ENCODE results near the gene ZNF568. TPM values are rescaled to one million over a fixed set of nuclear protein-coding genes. Genes with fewer than 3 reads are reported as not detected.
A peak's percentile ranks its signal among the peaks of the same experiment; 100 is the strongest.

ZNF568 gene
- 2.0 TPM for polyA plus RNA-seq (2012; ENCODE audit: low read depth, missing spikeins)

GRCh38 chr19:36915992-36916830, at the start of gene ZNF568, which contains the start of gene ZNF829:
TSS of gene ZNF568 (plus strand) at chr19:36916332. CDS start at chr19:36922771, 6,439 bp downstream.
TSS of gene ZNF829 (minus strand) at chr19:36916291. CDS start at chr19:36915167, 1,124 bp downstream.
- FAIRE-seq (peak; percentile 97), DNase-seq (ENCODE audit: insufficient read length, low spot score) (peak; percentile 70)
- TF ChIP-seq POLR2AphosphoS5 (IDR thresholded peaks at IDR 0.05; ENCODE audit: low read depth, low read length), result peak; percentile 68
- TF ChIP-seq PAX5 (IDR thresholded peaks at IDR 0.05; ENCODE audit: insufficient read depth, low read length, severe bottlenecking), result no peak
- TF ChIP-seq POU2F2 (IDR thresholded peaks at IDR 0.05; ENCODE audit: low read depth, low read length), result 0 out of 2 replicates have a peak, but pooled peaks have one; percentile 17
- TF ChIP-seq POLR2A (IDR thresholded peaks at IDR 0.05; ENCODE audit: low read depth, low read length), result peak; percentile 66

GRCh38 chr19:36876993-36877938, 38.9 kb upstream of the ZNF568 start:
- DNase-seq (ENCODE audit: insufficient read length, low spot score), result no peak
- no peak for TF ChIP-seq PAX5 (IDR thresholded peaks at IDR 0.05; ENCODE audit: insufficient read depth, low read length, severe bottlenecking)
- no peak for TF ChIP-seq POLR2A (IDR thresholded peaks at IDR 0.05; ENCODE audit: low read depth, low read length)
- no peak for TF ChIP-seq TAF1 (IDR thresholded peaks at IDR 0.05; ENCODE audit: low read depth, low read length)
- no peak for TF ChIP-seq POU2F2 (IDR thresholded peaks at IDR 0.05; ENCODE audit: low read depth, low read length)
- FAIRE-seq, result no peak

- FAIRE-seq (no peak), DNase-seq (ENCODE audit: insufficient read length, low spot score) (no peak)
- TF ChIP-seq POLR2AphosphoS5 (IDR thresholded peaks at IDR 0.05; ENCODE audit: low read depth, low read length) (no peak), TAF1 (IDR thresholded peaks at IDR 0.05; ENCODE audit: low read depth, low read length) (no peak), PAX5 (IDR thresholded peaks at IDR 0.05; ENCODE audit: insufficient read depth, low read length, severe bottlenecking) (no peak), SPI1 (IDR thresholded peaks at IDR 0.05; ENCODE audit: low read depth, low read length) (no peak), POU2F2 (IDR thresholded peaks at IDR 0.05; ENCODE audit: low read depth, low read length) (no peak), POLR2A (IDR thresholded peaks at IDR 0.05; ENCODE audit: low read depth, low read length) (no peak)
Observed at GRCh38 chr19:36891768-36892357, 24.3 kb upstream of the ZNF568 start.

GRCh38 chr19:36894849-36895383, 21.2 kb upstream of the ZNF568 start:
- no peak for FAIRE-seq

GRCh38 chr19:36898422-36898821, 17.7 kb upstream of the ZNF568 start:
- FAIRE-seq (no peak), DNase-seq (ENCODE audit: insufficient read length, low spot score) (no peak)
- TF ChIP-seq POLR2A (IDR thresholded peaks at IDR 0.05; ENCODE audit: low read depth, low read length) (no peak), PAX5 (IDR thresholded peaks at IDR 0.05; ENCODE audit: insufficient read depth, low read length, severe bottlenecking) (no peak), SPI1 (IDR thresholded peaks at IDR 0.05; ENCODE audit: low read depth, low read length) (no peak), POU2F2 (IDR thresholded peaks at IDR 0.05; ENCODE audit: low read depth, low read length) (no peak), POLR2AphosphoS5 (IDR thresholded peaks at IDR 0.05; ENCODE audit: low read depth, low read length) (no peak), TAF1 (IDR thresholded peaks at IDR 0.05; ENCODE audit: low read depth, low read length) (no peak)

More at GRCh38 chr19:36894849-36895383, 21.2 kb upstream of the ZNF568 start:
- DNase-seq (ENCODE audit: insufficient read length, low spot score), result no peak
- no peak for TF ChIP-seq PAX5 (IDR thresholded peaks at IDR 0.05; ENCODE audit: insufficient read depth, low read length, severe bottlenecking)
- TF ChIP-seq POLR2AphosphoS5 (IDR thresholded peaks at IDR 0.05; ENCODE audit: low read depth, low read length), result no peak
- no peak for TF ChIP-seq TAF1 (IDR thresholded peaks at IDR 0.05; ENCODE audit: low read depth, low read length)
- TF ChIP-seq SPI1 (IDR thresholded peaks at IDR 0.05; ENCODE audit: low read depth, low read length), result no peak
- TF ChIP-seq POU2F2 (IDR thresholded peaks at IDR 0.05; ENCODE audit: low read depth, low read length), result no peak
- no peak for TF ChIP-seq POLR2A (IDR thresholded peaks at IDR 0.05; ENCODE audit: low read depth, low read length)

- TF ChIP-seq POU2F2 (IDR thresholded peaks at IDR 0.05; ENCODE audit: low read depth, low read length), result no peak
- TF ChIP-seq TAF1 (IDR thresholded peaks at IDR 0.05; ENCODE audit: low read depth, low read length), result no peak
- TF ChIP-seq SPI1 (IDR thresholded peaks at IDR 0.05; ENCODE audit: low read depth, low read length), result no peak
- TF ChIP-seq POLR2AphosphoS5 (IDR thresholded peaks at IDR 0.05; ENCODE audit: low read depth, low read length), result no peak
- no peak for TF ChIP-seq PAX5 (IDR thresholded peaks at IDR 0.05; ENCODE audit: insufficient read depth, low read length, severe bottlenecking)
- TF ChIP-seq POLR2A (IDR thresholded peaks at IDR 0.05; ENCODE audit: low read depth, low read length), result no peak
- DNase-seq (ENCODE audit: insufficient read length, low spot score) (no peak), FAIRE-seq (peak; percentile 45)
Observed at GRCh38 chr19:36916991-36917390, 859 bp downstream of the ZNF568 start.

- DNase-seq (ENCODE audit: insufficient read length, low spot score) (no peak), FAIRE-seq (no peak)
- TF ChIP-seq POLR2AphosphoS5 (IDR thresholded peaks at IDR 0.05; ENCODE audit: low read depth, low read length) (no peak), SPI1 (IDR thresholded peaks at IDR 0.05; ENCODE audit: low read depth, low read length) (no peak), TAF1 (IDR thresholded peaks at IDR 0.05; ENCODE audit: low read depth, low read length) (no peak), POU2F2 (IDR thresholded peaks at IDR 0.05; ENCODE audit: low read depth, low read length) (no peak), PAX5 (IDR thresholded peaks at IDR 0.05; ENCODE audit: insufficient read depth, low read length, severe bottlenecking) (no peak), POLR2A (IDR thresholded peaks at IDR 0.05; ENCODE audit: low read depth, low read length) (no peak)
Observed at GRCh38 chr19:36918090-36918489, 2.0 kb downstream of the ZNF568 start.

GRCh38 chr19:36931684-36932083, 15.6 kb downstream of the ZNF568 start:
- FAIRE-seq (no peak), DNase-seq (ENCODE audit: insufficient read length, low spot score) (no peak)
- TF ChIP-seq SPI1 (IDR thresholded peaks at IDR 0.05; ENCODE audit: low read depth, low read length), result peak; percentile 78
- no peak for TF ChIP-seq POLR2A (IDR thresholded peaks at IDR 0.05; ENCODE audit: low read depth, low read length)

Data from GM12891 (cell line).